ENCODE data around the gene TIMM10B. TPM values are rescaled to one million over a fixed set of nuclear protein-coding genes. Genes with fewer than 3 reads are reported as not detected.

TIMM10B gene
- total and polyA plus RNA-seq, 3 experiments from 2014 or later = 32.1 to 46.3 (median 43.6) TPM

DNA sequence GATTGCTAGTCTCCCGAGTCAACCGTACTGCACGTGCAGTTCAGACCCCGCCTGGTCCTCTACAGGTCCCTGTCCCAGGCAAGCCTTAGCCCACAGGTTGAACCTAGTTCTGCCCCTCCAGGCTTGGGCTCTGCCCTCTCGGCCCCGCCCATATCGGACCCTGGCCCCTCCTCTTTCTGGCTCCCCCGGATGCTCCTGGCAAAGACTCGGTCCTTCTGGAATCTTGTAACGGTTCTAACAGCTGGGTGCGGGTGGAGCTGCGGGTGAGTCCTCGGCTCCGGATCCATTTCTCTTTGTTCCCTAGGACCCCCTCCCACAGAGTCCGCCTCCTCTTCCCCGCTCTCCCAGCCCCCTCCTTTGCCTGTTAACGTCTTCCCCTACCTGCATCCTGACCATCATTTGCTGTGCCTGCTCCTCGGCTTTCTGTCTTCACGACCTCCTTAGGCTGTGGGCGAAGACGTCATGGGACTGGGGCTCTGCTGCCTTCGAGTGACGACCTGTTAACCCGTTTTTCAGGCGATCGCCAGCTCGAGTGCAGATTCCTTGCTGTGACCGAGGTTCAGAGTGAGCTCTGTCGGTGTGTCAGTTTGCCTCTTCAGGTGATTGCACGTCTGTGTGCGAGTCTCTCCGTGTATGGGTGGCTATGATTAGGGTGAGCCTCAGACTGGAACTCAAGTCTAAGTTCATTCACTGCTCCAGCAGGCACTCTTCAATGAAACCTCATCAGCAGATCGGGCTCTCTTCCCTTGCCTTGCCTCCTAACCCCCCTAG, 16.0 kb downstream of the TIMM10B start, which contains the start of gene DNHD1:
DNHD1 (plus strand) TSS at position 212 of the 771 bp plus-strand sequence. CDS start 936 bp downstream, outside the sequence.
- no peak for DNase-seq
- H3K27me3 Mint-ChIP-seq = no peaks in the 10 kb centered on the region
- POLR2A ChIA-PET = no interaction called here
- H3K27ac ChIP-seq (ENCODE audit: low read depth, low read length) = no peak within 1 kb of the TSS
- H3K4me1 Mint-ChIP-seq = peaks cover 6 to 24% (median 14%) of the 10 kb centered on the region in 3 donors
- H3K27me3 ChIP-seq (ENCODE audit: insufficient read depth, low read length, poor library complexity, severe bottlenecking) = no peaks in the 10 kb centered on the region
- no peaks in the 10 kb centered on the region for H3K9me3 ChIP-seq (ENCODE audit: low read length)
- no peaks in the 10 kb centered on the region for H3K4me1 ChIP-seq (ENCODE audit: insufficient read depth, low read length)
- H3K36me3 ChIP-seq (ENCODE audit: insufficient read depth, low read length) = peaks cover 21% of the 10 kb centered on the region
- no peaks in the 10 kb centered on the region for H3K9me3 Mint-ChIP-seq
- H3K27ac Mint-ChIP-seq = peak within 1 kb of the TSS in 6 of 8 donors; percentile 12 to 92 (median 54)
- H3K36me3 Mint-ChIP-seq = peaks cover 0 to 74% (median 13%) of the 10 kb centered on the region in 3 donors
- no peak within 1 kb of the TSS for H3K4me3 ChIP-seq (ENCODE audit: low read length)
- CTCF ChIA-PET = interaction anchor here (0.6 kb wide), 1 partner anchor 118 kb away, joined by 3 read pairs; no protein-coding TSS in a partner anchor
- no peak within 1 kb of the TSS for H3K4me3 Mint-ChIP-seq

- Mint-ChIP-seq H3K27me3 (no peaks in the 10 kb centered on the region), H3K9me3 (no peaks in the 10 kb centered on the region), H3K4me1 (peaks cover 6 to 19% (median 14%) of the 10 kb centered on the region in 3 donors), H3K36me3 (peaks cover 0 to 74% (median 14%) of the 10 kb centered on the region in 3 donors), H3K4me3 (no peak overlapping the region), H3K27ac (no peak overlapping the region)
- DNase-seq = no peak
- Histone ChIP-seq H3K27ac (ENCODE audit: low read depth, low read length) (no peak overlapping the region), H3K4me3 (ENCODE audit: low read length) (no peak overlapping the region), H3K9me3 (ENCODE audit: low read length) (no peaks in the 10 kb centered on the region), H3K27me3 (ENCODE audit: insufficient read depth, low read length, poor library complexity, severe bottlenecking) (no peaks in the 10 kb centered on the region), H3K36me3 (ENCODE audit: insufficient read depth, low read length) (peaks cover 18% of the 10 kb centered on the region), H3K4me1 (ENCODE audit: insufficient read depth, low read length) (no peaks in the 10 kb centered on the region)
- ChIA-PET CTCF (no interaction called here), POLR2A (interaction anchor here (0.5 kb wide), 1 partner anchor 13 kb away, joined by 3 read pairs; no protein-coding TSS in a partner anchor)
These were observed 16.8 kb downstream of the TIMM10B start for GRCh38 chr11:6498121-6498520.

DNA sequence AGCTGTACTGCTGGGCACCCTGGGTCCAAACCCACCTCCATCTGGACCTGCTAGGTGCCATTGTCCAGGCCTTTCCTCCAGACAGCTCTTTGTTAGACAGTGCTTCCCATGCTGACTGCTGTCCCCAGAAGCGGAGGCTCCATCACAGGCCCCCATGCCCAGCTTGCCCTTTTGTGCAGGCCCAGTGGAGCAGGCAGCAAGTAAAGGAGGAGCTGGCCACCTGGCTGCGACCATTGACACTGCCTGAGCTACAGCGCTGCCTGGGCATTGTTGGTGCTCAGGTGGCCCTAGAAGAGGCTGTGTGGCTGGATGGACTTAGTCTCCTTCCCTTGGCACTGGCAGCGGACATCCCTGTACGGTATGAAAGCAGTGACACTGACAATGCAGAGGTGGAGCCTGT, 17.2 kb downstream of the TIMM10B start:
- Mint-ChIP-seq H3K4me3 (no peak overlapping the region), H3K27me3 (no peaks in the 10 kb centered on the region), H3K9me3 (no peaks in the 10 kb centered on the region), H3K36me3 (peaks cover 0 to 74% (median 15%) of the 10 kb centered on the region in 3 donors), H3K27ac (peak overlapping the region in 1 of 8 donors; percentile 26), H3K4me1 (peaks cover 6 to 15% (median 12%) of the 10 kb centered on the region in 3 donors)
- CTCF ChIA-PET = interaction anchor here (0.8 kb wide), 1 partner anchor 135 kb away, joined by 3 read pairs; no protein-coding TSS in a partner anchor
- Histone ChIP-seq H3K4me3 (ENCODE audit: low read length) (no peak overlapping the region), H3K4me1 (ENCODE audit: insufficient read depth, low read length) (no peaks in the 10 kb centered on the region), H3K27me3 (ENCODE audit: insufficient read depth, low read length, poor library complexity, severe bottlenecking) (no peaks in the 10 kb centered on the region), H3K36me3 (ENCODE audit: insufficient read depth, low read length) (peaks cover 15% of the 10 kb centered on the region), H3K27ac (ENCODE audit: low read depth, low read length) (no peak overlapping the region), H3K9me3 (ENCODE audit: low read length) (no peaks in the 10 kb centered on the region)
- no peak for DNase-seq
- POLR2A ChIA-PET = interaction anchor here (0.5 kb wide), 1 partner anchor 13 kb away, joined by 3 read pairs; no protein-coding TSS in a partner anchor

- DNase-seq = no peak
- Mint-ChIP-seq H3K27me3 (no peaks in the 10 kb centered on the region), H3K36me3 (peaks cover 0 to 67% (median 17%) of the 10 kb centered on the region in 3 donors), H3K4me1 (peaks cover 5 to 12% (median 8%) of the 10 kb centered on the region in 3 donors), H3K27ac (peak overlapping the region in 2 of 8 donors; percentile 10 to 16), H3K9me3 (no peaks in the 10 kb centered on the region), H3K4me3 (no peak overlapping the region)
- ChIA-PET CTCF (no interaction called here), POLR2A (no interaction called here)
- Histone ChIP-seq H3K4me3 (ENCODE audit: low read length) (no peak overlapping the region), H3K9me3 (ENCODE audit: low read length) (no peaks in the 10 kb centered on the region), H3K27me3 (ENCODE audit: insufficient read depth, low read length, poor library complexity, severe bottlenecking) (no peaks in the 10 kb centered on the region), H3K4me1 (ENCODE audit: insufficient read depth, low read length) (no peaks in the 10 kb centered on the region), H3K27ac (ENCODE audit: low read depth, low read length) (no peak overlapping the region), H3K36me3 (ENCODE audit: insufficient read depth, low read length) (peaks cover 9% of the 10 kb centered on the region)
These were observed 21.1 kb downstream of the TIMM10B start for GRCh38 chr11:6502382-6502781.

- peaks cover 5 to 12% (median 8%) of the 10 kb centered on the region in 3 donors for H3K4me1 Mint-ChIP-seq
These were observed 22.9 kb downstream of the TIMM10B start for GRCh38 chr11:6504166-6504565.

GRCh38 chr11:6505577-6506240, 24.4 kb downstream of the TIMM10B start:
- no peaks in the 10 kb centered on the region for H3K27me3 Mint-ChIP-seq
- no peaks in the 10 kb centered on the region for H3K9me3 ChIP-seq (ENCODE audit: low read length)
- no peaks in the 10 kb centered on the region for H3K9me3 Mint-ChIP-seq
- no peaks in the 10 kb centered on the region for H3K4me1 ChIP-seq (ENCODE audit: insufficient read depth, low read length)
- H3K36me3 ChIP-seq (ENCODE audit: insufficient read depth, low read length) = no peaks in the 10 kb centered on the region
- H3K27ac Mint-ChIP-seq = peak overlapping the region in 2 of 8 donors; percentile 17 to 57
- no peak overlapping the region for H3K4me3 ChIP-seq (ENCODE audit: low read length)
- H3K27ac ChIP-seq (ENCODE audit: low read depth, low read length) = no peak overlapping the region
- H3K36me3 Mint-ChIP-seq = peaks cover 0 to 59% (median 18%) of the 10 kb centered on the region in 3 donors
- peak in 2 of 5 donors; percentile 17 to 21 for DNase-seq
- peaks cover 5 to 11% (median 8%) of the 10 kb centered on the region in 3 donors for H3K4me1 Mint-ChIP-seq
- CTCF ChIA-PET = interaction anchor here (0.7 to 4.7 kb wide), 12 partner anchors 14 to 132 kb away, joined by 3 to 64 read pairs (median 4); partner anchors contain the start of genes ARFIP2 and TIMM10B
- no peaks in the 10 kb centered on the region for H3K27me3 ChIP-seq (ENCODE audit: insufficient read depth, low read length, poor library complexity, severe bottlenecking)
- H3K4me3 Mint-ChIP-seq = no peak overlapping the region
- POLR2A ChIA-PET = no interaction called here

More at GRCh38 chr11:6504166-6504565, 22.9 kb downstream of the TIMM10B start:
- no peaks in the 10 kb centered on the region for H3K27me3 Mint-ChIP-seq
- no peak for DNase-seq
- no peak overlapping the region for H3K4me3 Mint-ChIP-seq
- Histone ChIP-seq H3K4me1 (ENCODE audit: insufficient read depth, low read length) (no peaks in the 10 kb centered on the region), H3K27me3 (ENCODE audit: insufficient read depth, low read length, poor library complexity, severe bottlenecking) (no peaks in the 10 kb centered on the region), H3K9me3 (ENCODE audit: low read length) (no peaks in the 10 kb centered on the region), H3K27ac (ENCODE audit: low read depth, low read length) (no peak overlapping the region), H3K36me3 (ENCODE audit: insufficient read depth, low read length) (no peaks in the 10 kb centered on the region), H3K4me3 (ENCODE audit: low read length) (no peak overlapping the region)
- H3K36me3 Mint-ChIP-seq = peaks cover 0 to 57% (median 15%) of the 10 kb centered on the region in 3 donors
- CTCF ChIA-PET = interaction anchor here (1.0 to 4.7 kb wide), 5 partner anchors 22 to 255 kb away, joined by 3 to 64 read pairs (median 6); partner anchors contain the start of genes ARFIP2 and TIMM10B
- H3K9me3 Mint-ChIP-seq = no peaks in the 10 kb centered on the region
- H3K27ac Mint-ChIP-seq = peak overlapping the region in 4 of 8 donors; percentile 28 to 84 (median 39)
- POLR2A ChIA-PET = no interaction called here

- Histone ChIP-seq H3K36me3 (ENCODE audit: insufficient read depth, low read length) (no peaks in the 10 kb centered on the region), H3K9me3 (ENCODE audit: low read length) (no peaks in the 10 kb centered on the region), H3K4me1 (ENCODE audit: insufficient read depth, low read length) (no peaks in the 10 kb centered on the region), H3K27ac (ENCODE audit: low read depth, low read length) (no peak overlapping the region), H3K27me3 (ENCODE audit: insufficient read depth, low read length, poor library complexity, severe bottlenecking) (no peaks in the 10 kb centered on the region), H3K4me3 (ENCODE audit: low read length) (no peak overlapping the region)
- Mint-ChIP-seq H3K36me3 (peaks cover 16 to 68% (median 28%) of the 10 kb centered on the region in 3 donors), H3K4me3 (no peak overlapping the region), H3K27me3 (no peaks in the 10 kb centered on the region), H3K27ac (no peak overlapping the region), H3K4me1 (no peaks in the 10 kb centered on the region), H3K9me3 (no peaks in the 10 kb centered on the region)
- ChIA-PET POLR2A (no interaction called here), CTCF (no interaction called here)
- no peak for DNase-seq
These were observed 35.6 kb downstream of the TIMM10B start for GRCh38 chr11:6516865-6517264.
